GM21367 (cell line): ENCODE measurements around the gene CDH23.

ENCODE experiments used
- ATAC-seq: cut with Tn5 transposase; IDR thresholded peaks from one replicate; pipeline ENCODE4 v1.9.1; 2021; ENCODE audit not compliant: unreplicated experiment

The CDH23 gene

DNA sequence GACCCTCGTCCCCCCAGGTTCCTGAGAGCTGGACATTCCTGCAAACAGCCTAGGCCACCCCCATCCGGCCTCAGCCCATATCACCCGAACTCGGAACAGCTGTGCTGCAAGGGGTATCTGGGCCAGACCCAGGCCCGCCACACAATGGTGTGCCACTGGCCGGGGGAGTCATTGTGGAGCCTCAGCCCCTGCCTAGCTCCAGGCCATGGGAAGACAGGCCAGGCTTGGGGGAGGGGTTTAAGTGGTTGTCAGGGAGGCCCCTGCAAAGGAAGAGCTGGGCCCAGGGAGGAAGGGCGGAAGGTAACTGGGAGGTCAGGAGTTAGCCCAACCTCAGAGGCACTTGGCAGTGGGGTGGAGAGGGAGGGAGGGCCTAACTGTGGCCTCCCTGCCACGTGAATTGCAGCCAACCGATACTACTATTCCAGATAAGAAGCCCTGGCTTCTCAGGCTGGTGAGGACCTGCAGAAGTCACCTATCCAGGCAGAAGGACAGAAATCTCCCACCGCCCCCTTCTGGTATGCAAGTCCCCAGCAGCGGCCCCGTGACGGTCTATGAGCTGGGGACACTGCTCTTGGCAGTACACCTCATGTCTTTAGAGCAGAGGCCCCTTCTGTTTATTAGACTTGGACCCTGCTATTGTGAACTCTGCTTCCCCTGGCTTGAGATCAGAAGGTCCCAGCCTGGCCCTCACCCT, 349.8 kb downstream of the CDH23 start:
- no peak for ATAC-seq

DNA sequence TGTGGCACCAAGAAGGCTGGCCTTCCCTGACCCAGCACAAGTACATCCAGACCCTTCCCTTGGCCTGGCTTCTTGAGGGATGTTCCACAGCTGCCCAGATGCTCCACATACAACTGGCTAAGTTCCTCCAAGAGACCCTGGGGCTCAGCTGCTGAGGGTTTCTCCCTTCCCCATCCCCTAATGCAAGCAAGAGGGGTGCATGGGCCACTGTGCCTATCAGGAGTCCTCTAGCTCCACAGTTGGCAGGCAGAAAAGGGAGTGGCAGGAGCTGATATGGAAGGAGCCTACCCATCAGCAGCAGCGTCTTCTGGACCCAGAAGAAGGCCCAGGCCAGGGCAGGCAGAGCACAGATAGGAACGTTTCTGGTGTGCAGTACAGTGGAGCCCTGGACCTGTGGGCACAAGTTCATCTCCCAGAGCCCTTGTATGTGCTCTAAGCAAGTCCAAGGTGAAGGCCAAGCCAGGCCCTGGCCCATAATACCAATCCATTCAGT, 350.4 kb downstream of the CDH23 start:
- ATAC-seq = no peak

DNA sequence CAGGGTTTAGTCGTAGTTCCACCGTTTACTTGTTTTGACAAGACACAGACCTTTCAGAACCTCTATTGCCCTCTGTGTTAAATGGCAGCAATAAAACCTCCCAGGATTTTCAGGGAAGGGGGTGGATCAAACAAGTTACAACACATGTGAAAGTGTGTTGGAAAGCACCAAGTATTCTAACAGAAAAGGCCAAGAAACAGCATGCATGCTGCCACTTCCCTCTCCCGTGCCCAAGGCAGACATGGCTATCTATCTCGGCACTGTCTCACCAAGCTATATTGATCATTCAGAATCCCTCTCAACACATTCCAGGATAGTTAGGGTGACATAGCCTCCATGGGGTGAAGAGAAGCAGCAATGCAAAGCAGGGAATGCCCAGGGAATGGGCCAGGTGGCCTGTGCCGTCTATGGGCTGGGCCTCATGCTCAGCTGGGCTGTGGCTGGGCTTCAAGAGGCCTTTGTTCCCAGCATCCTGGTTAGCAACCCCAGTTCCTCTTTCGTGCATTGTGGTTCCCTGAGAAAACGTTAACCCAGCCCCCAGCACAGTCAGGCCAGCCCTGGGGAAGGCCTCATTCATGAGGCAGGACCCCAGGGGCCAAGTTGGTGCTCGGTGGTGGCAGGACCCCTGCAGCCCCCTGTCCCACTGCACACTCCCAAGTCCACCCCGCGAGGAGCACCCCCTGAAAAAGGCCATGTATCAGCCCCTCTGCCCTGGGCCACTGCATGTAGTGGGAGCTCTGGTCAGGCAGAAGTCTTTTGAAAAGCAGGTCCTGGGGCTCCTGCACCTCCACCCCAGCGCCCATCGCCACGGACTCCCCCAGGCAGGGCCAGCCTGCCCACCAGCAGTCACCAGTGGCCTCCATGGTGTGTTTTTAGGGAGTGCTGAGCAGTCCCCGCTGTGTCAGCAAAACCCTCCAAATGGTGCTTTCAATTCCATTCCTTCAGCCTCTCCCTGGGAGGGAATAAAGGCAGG, 351.1 kb downstream of the CDH23 start:
- no peak for ATAC-seq

DNA sequence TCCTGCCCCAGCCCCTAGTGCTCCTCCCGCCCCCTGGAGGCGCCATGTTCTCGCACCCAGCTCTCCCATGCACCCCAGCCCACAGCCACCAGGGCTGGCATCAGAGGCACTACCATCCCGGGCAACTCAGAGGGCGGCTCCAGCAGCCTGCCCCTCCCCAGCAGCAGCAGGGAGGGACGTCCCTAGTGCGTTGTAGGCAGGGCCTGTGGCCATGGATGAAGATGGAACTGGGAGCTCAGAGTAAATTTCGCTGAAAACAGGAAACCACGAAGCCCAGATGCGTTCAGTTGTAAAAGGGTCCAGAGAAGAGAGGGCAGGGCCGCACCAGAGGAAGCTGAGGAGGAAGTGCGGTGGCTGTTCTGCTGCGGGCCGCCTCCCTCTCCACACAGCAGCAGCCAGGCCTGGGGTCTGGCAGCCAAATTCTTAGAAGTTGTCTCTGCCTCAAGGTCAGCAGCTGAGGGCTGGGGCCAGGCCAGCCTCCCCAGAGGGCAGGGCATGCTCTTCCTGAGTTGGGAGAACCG, 352.0 kb downstream of the CDH23 start:
- no peak for ATAC-seq

GRCh38 chr10:71749396-71749795, 352.7 kb downstream of the CDH23 start:
- no peak for ATAC-seq

DNA sequence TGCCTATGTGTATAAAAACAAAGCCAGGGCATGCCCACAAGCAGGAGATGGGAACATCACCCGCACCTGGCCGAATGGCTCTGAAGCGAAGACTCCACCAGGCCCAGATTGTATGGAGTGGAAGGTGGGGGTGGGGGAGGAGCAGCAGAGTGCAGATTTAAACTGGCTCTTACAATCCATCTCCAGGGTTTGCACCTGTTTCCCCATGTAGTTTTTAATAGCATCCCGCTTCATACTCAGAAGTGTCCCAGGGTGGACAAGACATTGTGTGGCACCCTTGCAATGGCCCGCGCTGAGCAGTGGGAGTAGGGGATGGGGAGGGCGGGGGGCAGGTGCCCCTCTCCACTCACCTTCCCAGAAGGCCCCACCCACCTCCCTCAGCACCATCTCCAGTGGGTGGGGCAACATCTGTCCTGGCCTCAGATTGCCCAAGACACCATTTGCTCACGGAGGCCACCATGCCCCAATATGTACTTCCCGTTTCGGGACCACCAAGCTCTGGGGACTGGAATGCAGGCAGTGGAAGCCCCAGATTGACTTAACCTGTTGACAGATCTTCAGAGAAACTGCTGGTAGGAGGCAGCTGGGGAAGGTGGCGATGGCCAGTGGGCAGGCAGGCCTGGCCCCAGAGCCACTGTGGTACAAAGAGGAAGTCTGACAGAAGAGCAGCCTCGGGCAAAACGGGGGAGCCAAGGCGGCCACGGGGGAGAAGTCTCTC, 353.6 kb downstream of the CDH23 start:
- no peak for ATAC-seq

- no peak for ATAC-seq
Observed at GRCh38 chr10:71750986-71751385, 354.3 kb downstream of the CDH23 start.

- ATAC-seq = no peak
Observed at GRCh38 chr10:71751515-71752224, 354.9 kb downstream of the CDH23 start.

- no peak for ATAC-seq
Observed at GRCh38 chr10:71752391-71753090, 355.8 kb downstream of the CDH23 start.

DNA sequence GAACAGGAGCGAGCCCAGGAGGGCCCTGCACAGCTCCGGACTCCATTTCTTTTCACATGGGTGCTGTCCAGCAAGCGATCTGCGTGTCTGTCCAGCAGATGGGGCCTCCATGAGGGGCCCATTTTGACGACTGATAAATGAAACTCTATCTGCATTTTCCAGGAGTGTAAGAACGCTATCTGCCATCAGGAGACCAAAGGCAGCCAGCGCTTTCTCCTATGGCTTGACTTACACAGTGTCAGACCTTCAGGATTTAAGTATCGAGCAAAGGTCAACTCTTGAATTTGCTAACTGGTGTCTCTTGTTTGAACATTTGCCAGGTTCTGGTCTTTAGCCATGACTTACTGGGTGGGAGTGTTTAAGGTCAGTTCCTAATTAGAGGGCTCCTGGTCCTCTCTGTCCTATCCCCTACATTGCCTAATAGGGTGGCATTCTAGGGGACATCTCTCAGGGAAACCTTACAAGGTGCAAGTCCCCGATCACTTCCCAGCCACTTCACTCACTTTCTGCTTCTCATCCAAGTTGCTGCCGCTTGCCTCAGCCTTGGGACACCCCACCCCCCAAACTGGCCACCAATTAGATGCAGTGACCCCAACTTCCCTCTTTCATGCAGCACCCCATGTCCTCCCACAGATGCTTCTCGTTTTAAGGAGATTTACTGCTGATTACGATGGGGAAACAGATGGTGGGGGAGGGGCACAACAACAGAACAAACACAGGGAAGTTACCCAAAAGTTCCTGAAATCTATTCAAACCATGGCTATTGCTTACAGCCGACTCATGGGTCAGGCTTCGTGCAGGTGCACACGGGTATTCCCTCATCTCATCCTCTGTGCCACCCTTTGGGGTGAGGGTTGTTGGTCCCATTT, 356.6 kb downstream of the CDH23 start:
- no peak for ATAC-seq

DNA sequence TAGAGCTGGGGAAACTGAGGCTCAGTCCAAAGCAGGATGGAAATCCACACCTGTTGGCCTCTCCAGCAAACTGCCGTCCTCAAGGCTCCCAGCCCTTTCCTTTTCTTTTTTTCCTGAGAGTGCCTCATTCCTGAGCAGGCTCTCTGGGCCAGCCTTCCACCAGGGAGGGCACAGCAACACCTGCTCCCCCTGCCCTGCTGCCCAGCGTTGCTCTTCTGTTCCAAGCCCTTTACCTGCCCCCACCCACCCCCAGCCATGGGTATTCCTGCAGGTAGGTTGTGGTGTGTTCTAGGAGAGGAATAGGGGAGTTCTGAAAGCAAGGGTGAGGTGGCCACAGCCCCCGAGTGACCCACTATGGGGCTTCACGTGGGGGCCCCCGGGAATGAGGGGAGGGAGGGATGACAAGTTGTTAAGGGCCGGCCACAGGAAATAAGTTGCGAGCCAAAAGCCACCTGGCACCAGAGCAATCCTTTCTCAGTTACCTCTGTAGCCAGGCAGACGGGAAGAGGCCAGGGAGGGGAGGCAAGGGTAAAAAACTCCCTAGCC, 357.3 kb downstream of the CDH23 start:
- ATAC-seq = no peak

DNA sequence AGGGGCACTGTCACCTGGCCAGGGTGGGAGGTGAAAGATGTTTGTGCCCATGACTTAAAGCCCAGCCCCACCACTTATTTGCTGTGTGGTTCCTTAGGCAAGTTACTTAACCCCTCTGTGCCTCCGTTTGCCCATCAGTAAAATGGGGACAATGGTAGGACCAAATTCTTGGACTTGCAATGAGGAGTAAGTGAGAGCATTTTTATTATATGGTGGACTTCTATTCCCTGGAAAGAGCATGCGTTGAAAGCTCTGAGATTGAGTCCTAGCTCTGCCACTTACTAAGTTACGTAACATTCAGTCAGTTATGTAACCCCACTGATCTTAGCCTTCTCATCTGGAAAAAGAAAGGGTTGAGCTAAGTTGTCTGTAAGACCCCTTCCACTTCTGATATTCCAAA, 357.8 kb downstream of the CDH23 start:
- no peak for ATAC-seq

- ATAC-seq = no peak
Observed at GRCh38 chr10:71755179-71755879, 358.6 kb downstream of the CDH23 start.

DNA sequence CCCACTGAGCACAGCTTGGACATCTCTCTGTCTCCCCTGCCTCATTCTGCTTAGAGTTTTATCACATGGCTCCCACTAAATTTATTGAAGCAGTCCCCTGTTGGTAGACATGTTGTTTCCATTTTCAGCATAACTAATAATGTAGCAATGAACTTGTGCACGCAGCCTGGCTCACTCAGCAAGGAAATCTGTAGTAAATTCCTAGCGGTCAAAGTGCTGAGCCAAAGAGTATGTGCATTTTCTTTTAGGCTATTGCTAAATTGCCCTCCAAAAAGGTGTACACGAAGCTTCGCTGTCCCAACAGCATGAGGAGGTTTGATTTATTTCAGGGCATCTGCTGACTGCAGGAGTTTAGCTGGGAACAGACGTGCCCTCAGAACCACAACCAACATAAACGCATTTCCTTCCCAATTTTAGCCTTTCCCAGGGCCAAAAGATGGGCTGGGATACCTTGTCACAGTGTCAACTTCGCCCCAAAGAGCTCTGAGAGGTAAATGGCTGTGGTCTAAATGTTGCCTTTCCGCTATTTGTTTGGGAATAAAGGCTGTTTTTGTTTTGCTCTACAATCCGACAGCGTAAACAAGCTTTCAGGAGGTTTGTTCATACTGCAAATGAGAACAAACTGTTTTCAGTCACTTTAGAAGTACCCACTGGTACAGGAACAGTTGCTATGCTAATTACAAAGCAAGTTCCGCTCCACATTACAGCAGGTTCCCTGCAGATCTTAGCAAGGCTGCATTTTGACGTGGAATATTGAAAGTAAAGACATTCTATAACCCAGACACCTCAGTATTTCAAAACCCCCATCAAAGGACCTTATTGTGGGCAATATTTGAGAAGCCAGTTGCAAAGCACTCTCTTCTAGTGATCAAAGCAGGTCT, 359.8 kb downstream of the CDH23 start:
- no peak for ATAC-seq

- no peak for ATAC-seq
Observed at GRCh38 chr10:71757399-71757922, 360.7 kb downstream of the CDH23 start.

- ATAC-seq = no peak
Observed at GRCh38 chr10:71761105-71761511, 364.4 kb downstream of the CDH23 start.
